HepG2 (cell line): ENCODE measurements around the gene DNMT3L.

Experiments
- BHLHE40 ChIP-seq: IDR thresholded peaks from 2 replicates; pipeline ENCODE4 v1.6.1; 2011; ENCODE audit warnings: low read length, improper control_type of control experiment
- HNF4A ChIP-seq: sonication (generic); formaldehyde crosslinking; IDR thresholded peaks from 2 replicates; pipeline ENCODE4 v1.4.0; 2020; ENCODE audit warnings: missing genetic modification reagents
- TF ChIP-seq, protein P1 (sequence below): sonication (generic); formaldehyde crosslinking; IDR thresholded peaks from 2 replicates; pipeline ENCODE4 v1.5.0; 2020; ENCODE audit warnings: mild to moderate bottlenecking, missing genetic modification reagents, moderate library complexity

DNA sequence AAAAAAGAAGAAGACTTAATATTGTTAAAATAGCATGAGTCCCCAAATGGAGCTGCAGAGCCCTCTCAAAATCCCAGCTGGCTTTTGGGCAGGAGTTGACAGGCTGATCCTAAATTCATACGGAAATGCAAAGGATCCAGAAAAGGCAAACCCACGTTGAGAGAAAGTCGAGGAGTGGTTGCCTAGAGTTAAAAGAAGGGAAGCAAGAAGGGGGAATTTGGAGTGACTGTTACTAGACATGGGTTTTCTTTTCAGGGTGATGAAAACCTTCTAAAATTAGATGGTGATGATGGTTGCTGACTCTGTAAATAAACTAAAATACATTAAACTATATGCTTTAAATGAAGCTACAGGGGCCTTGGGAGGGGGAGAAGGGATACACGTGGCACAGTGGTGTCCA, 1.6 kb downstream of the DNMT3L start:
- TF ChIP-seq, protein P1, sequence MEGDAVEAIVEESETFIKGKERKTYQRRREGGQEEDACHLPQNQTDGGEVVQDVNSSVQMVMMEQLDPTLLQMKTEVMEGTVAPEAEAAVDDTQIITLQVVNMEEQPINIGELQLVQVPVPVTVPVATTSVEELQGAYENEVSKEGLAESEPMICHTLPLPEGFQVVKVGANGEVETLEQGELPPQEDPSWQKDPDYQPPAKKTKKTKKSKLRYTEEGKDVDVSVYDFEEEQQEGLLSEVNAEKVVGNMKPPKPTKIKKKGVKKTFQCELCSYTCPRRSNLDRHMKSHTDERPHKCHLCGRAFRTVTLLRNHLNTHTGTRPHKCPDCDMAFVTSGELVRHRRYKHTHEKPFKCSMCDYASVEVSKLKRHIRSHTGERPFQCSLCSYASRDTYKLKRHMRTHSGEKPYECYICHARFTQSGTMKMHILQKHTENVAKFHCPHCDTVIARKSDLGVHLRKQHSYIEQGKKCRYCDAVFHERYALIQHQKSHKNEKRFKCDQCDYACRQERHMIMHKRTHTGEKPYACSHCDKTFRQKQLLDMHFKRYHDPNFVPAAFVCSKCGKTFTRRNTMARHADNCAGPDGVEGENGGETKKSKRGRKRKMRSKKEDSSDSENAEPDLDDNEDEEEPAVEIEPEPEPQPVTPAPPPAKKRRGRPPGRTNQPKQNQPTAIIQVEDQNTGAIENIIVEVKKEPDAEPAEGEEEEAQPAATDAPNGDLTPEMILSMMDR, result no peak
- no peak for TF ChIP-seq BHLHE40
- no peak for TF ChIP-seq HNF4A (CRISPR knock-in tag)
